Lower leg skin (tissue), 3 donors: ENCODE measurements around the gene MRPS31.

Experiments
- POLR2A ChIP-seq, 2 donors: fragments of 450-650 bp; IDR thresholded peaks; one replicate each; pipeline ENCODE4 v1.6.1; 2016 to 2017; ENCODE audit warnings: antibody characterized with exemption in 2 of 2, mild to moderate bottlenecking in 1 of 2, moderate library complexity in 1 of 2
- TF ChIP-seq, protein P1 (sequence below), 3 donors: fragments of 450-650 bp; IDR thresholded peaks; one replicate each; pipeline ENCODE4 v1.5.1; 2016; ENCODE audit warnings: antibody characterized with exemption in 3 of 3, mild to moderate bottlenecking in 3 of 3, moderate library complexity in 2 of 3

DNA sequence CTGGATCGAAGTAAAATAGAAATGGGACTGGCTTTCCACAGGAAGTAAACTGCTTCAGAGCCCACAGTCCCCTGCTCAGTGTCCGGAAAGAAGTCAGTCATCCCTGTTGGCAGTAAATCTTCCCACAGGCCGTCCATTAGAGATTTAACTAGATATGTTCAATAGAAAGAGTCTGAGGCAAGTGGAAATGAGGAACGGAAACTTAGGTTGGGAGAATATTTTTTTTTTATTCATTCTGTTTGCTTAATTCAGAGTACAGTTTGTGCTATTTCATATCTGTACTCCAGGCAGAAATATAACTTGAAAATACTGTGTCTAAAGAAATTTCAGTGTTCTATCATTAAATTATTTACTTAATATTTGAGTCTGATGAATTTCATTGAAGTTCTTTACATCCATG lies 41.1 kb upstream of the MRPS31 start:
- TF ChIP-seq, protein P1, sequence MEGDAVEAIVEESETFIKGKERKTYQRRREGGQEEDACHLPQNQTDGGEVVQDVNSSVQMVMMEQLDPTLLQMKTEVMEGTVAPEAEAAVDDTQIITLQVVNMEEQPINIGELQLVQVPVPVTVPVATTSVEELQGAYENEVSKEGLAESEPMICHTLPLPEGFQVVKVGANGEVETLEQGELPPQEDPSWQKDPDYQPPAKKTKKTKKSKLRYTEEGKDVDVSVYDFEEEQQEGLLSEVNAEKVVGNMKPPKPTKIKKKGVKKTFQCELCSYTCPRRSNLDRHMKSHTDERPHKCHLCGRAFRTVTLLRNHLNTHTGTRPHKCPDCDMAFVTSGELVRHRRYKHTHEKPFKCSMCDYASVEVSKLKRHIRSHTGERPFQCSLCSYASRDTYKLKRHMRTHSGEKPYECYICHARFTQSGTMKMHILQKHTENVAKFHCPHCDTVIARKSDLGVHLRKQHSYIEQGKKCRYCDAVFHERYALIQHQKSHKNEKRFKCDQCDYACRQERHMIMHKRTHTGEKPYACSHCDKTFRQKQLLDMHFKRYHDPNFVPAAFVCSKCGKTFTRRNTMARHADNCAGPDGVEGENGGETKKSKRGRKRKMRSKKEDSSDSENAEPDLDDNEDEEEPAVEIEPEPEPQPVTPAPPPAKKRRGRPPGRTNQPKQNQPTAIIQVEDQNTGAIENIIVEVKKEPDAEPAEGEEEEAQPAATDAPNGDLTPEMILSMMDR (IDR thresholded peaks at IDR 0.05) = no peak
- TF ChIP-seq POLR2A (IDR thresholded peaks at IDR 0.05) = no peak
